GM21515 (cell line): ENCODE measurements around the gene RFC1.

Experiments used
- ATAC-seq: cut with Tn5 transposase; IDR thresholded peaks from one replicate; pipeline ENCODE4 v1.9.1; 2021; ENCODE audit not compliant: unreplicated experiment

RFC1 gene

GRCh38 chr4:39255266-39255665, 110.9 kb downstream of the RFC1 start:
- no peak for ATAC-seq

DNA sequence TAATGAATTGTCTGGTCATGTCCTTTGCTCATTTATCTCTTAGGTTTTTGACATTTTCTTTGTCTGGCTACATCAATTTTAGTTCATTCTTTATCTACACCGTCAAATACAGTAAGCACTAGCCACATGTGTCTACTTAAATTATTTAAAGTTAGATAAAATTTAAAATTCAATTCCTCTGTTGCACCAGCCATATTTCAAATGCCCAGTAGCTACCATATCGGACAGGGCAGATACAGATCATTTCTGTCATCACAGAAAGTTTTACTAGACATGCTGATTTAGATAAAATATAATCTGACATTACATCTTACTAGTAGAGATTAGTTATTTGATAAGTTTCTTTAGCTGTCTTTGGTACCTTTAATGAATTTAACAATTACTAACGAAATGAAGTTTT, 122.7 kb downstream of the RFC1 start:
- ATAC-seq = no peak
